ENCODE results near the gene TNFRSF12A.

The TNFRSF12A gene

DNA sequence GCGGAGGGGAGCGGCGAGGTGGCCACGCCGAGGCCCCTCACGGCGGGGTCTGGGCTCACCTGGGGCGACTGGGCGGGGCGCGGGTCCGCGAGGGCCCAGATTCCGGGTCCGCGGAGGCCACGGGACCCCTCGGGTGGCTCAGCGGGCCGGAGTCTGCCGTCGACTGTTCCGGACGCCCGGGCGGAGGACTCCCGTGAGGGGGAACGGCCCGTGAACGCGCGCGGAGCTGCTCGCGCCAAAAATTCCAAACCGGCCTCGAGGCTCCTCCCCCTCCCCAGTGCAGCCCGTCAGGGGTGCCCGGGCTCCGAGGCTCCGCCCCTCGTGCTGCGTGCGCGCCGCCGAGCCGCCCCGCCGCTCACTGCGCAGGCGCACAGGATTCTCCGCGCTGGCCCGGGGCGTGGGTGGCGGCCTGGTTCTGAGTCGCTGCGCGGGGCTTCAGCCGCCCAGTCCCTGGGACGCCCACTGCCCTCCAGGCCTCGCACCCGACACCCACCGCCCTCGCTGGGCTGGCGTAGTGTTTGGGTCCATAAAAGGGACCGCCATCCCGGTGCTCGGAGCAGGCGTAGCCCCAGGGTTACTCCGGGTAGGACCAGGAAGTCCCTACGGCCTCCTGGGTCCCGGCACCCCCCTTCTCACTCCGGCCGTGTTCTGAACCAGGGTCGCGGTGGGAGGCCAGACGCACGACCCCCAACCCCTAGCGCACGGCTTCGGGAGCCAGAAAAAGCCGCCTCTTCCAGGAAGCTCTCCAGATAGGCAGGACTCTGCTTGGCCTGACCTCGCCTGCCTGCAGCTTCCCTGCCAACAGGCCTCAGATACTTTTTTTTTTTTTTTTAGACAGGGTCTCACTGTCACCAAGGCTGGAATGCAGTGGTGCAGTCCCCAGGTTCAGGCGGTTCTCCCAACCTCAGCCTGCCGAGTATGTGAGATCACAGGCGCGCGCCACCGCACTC lies 39.7 kb upstream of the TNFRSF12A start, which contains the start of gene PKMYT1:
Gene PKMYT1 (minus strand): TSS at position 220 of the 950 bp plus-strand sequence. CDS start 789 bp downstream, outside the sequence.
- no peak for DNase-seq (ENCODE audit: low read depth)
- TF ChIP-seq, protein P1, sequence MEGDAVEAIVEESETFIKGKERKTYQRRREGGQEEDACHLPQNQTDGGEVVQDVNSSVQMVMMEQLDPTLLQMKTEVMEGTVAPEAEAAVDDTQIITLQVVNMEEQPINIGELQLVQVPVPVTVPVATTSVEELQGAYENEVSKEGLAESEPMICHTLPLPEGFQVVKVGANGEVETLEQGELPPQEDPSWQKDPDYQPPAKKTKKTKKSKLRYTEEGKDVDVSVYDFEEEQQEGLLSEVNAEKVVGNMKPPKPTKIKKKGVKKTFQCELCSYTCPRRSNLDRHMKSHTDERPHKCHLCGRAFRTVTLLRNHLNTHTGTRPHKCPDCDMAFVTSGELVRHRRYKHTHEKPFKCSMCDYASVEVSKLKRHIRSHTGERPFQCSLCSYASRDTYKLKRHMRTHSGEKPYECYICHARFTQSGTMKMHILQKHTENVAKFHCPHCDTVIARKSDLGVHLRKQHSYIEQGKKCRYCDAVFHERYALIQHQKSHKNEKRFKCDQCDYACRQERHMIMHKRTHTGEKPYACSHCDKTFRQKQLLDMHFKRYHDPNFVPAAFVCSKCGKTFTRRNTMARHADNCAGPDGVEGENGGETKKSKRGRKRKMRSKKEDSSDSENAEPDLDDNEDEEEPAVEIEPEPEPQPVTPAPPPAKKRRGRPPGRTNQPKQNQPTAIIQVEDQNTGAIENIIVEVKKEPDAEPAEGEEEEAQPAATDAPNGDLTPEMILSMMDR (IDR thresholded peaks at IDR 0.05; ENCODE audit: control insufficient read depth, extremely low read depth, insufficient read depth): no peak
- peak within 1 kb of the TSS; percentile 63 for H3K4me3 ChIP-seq (ENCODE audit: low read depth, low read length)

DNA sequence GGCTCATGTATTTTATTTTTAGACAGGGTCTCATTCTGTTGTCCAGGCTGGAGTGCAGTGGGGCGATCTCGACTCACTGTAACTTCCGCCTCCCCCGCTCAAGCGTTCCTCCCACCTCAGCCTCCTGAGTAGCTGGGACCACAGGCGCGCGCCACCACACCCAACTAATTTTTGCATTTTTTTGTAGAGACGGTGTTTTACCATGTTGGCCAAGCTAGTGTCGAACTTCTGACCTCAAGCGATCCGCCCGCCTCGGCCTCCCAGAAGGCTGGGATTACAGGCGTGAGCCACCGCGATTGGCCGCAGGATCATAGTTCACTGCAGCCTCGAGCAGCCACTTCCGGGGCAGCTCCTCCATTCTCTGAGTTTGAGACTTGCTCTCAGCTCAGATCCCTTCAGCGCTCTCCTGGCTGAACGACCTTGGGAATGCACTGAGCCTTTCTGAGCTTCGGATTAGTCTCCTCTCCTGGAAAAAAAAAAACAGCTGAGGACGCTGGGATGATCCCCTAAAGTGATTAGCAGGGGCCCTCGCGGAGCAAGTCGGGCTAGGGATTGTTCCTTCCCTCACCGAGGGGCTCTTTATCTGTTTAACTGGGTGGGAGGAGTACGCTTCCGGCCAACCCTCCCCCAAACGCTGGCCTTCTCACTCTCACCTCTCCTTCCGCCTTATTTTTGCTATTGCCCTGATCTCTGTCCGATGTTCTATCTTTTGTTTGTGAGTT lies 38.8 kb upstream of the TNFRSF12A start:
- DNase-seq (ENCODE audit: low read depth): no peak
- TF ChIP-seq, protein P1 (IDR thresholded peaks at IDR 0.05; ENCODE audit: control insufficient read depth, extremely low read depth, insufficient read depth): no peak
- H3K4me3 ChIP-seq (ENCODE audit: low read depth, low read length): peak overlapping the region; percentile 63

DNA sequence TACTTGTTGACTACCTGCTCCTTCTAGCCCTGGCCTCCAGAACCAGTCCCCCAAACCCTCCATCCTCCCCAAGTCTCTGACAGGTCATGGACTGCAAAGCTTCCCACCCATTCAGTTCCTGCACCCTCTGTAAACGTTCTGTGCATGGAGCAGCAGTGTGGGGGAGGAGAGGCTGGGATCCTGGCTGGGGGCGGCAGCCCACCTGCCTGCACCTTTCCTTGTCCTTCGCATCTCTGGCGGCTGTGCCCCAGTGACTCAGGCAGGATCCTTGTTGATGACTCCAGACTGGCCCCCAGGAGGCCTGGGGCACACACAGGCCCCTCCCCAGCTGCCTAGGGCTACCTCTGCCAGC lies 38.3 kb upstream of the TNFRSF12A start:
- TF ChIP-seq, protein P1 (IDR thresholded peaks at IDR 0.05; ENCODE audit: control insufficient read depth, extremely low read depth, insufficient read depth): no peak
- DNase-seq (ENCODE audit: low read depth): no peak
- no peak overlapping the region for H3K4me3 ChIP-seq (ENCODE audit: low read depth, low read length)

DNA sequence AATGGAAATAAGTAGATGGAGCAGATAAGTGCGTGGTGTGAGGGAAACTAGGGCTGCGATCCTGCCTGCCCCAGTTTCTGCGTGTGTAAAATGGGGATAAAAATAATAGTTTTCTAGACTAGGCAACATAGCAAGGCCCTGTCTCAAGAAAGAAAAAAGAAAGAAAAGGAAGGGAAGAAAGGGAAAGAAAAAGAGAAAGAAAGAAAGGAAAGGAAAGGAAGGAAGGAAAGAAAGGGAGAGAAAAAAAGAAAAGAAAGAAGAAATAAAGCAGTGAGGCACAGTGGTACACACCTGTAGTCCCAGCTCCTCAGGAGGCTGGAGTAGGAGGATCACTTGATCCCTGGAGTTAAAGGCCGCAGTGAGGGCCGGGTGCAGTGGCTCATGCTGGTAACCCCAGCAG lies 37.8 kb upstream of the TNFRSF12A start:
- no peak for DNase-seq (ENCODE audit: low read depth)
- TF ChIP-seq, protein P1 (IDR thresholded peaks at IDR 0.05; ENCODE audit: control insufficient read depth, extremely low read depth, insufficient read depth): no peak
- no peak overlapping the region for H3K4me3 ChIP-seq (ENCODE audit: low read depth, low read length)

DNA sequence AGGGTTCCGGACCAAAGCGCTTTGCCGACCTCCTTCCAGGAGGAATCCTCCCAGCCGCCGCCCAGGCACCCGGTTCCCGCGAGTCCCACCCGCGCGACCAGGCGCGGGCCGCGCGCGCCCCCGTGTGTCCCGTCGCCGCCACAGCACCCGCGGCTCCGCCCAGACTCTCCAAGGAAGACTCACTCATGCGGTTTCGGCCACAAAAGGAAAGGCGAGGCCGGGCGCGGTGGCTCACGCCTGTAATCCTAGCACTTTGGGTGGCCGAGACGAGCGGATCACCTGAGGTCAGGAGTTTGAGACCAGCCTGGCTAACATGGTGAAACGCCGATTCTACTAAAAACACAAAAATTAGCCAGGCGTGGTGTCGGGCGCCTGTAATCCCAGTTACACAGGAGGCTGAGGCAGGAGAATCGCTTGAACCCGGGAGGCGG lies 36.4 kb upstream of the TNFRSF12A start:
- no peak overlapping the region for H3K4me3 ChIP-seq (ENCODE audit: low read depth, low read length)
- TF ChIP-seq, protein P1 (IDR thresholded peaks at IDR 0.05; ENCODE audit: control insufficient read depth, extremely low read depth, insufficient read depth): peak; percentile 92
- no peak for DNase-seq (ENCODE audit: low read depth)

DNA sequence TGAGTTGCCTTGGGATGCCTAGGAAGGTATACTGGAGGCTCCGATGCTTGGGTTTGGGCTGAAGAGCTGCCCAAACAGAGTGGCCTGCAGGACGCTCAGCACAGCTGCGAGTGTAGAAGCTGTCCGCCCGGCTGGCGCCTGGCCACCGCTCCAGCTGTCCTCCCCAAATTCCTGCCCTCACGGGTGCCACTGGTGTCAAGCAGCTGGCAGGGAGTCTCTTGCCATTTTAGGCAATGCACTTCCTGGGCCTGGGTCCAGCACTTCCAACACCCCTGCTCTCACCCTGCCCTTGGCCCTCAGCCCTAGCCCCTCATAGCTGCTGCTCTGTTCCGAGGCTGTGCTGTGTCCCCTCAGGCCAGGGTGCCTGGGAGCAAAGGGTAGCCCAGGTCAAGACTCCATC lies 34.7 kb upstream of the TNFRSF12A start:
- DNase-seq (ENCODE audit: low read depth): no peak
- no peak overlapping the region for H3K4me3 ChIP-seq (ENCODE audit: low read depth, low read length)
- TF ChIP-seq, protein P1 (IDR thresholded peaks at IDR 0.05; ENCODE audit: control insufficient read depth, extremely low read depth, insufficient read depth): no peak
